ENCODE data around the gene CFAP46.

CFAP46 gene

GRCh38 chr10:132915411-132915810, 27.0 kb downstream of the CFAP46 start:
- TF ChIP-seq NFRKB (IDR thresholded peaks at IDR 0.05): no peak
- TF ChIP-seq L3MBTL2 (conservative IDR thresholded peaks at IDR 0.05): no peak
- TF ChIP-seq PKNOX1 (IDR thresholded peaks at IDR 0.05): no peak
- TF ChIP-seq FOXA1 (IDR thresholded peaks at IDR 0.05): no peak
- TF ChIP-seq LEF1 (IDR thresholded peaks at IDR 0.05; ENCODE audit: borderline replicate concordance): no peak
- no peak for TF ChIP-seq ZNF384 (IDR thresholded peaks at IDR 0.05)
- no peak for TF ChIP-seq FOXK2 (IDR thresholded peaks at IDR 0.05)
- TF ChIP-seq FOXM1 (IDR thresholded peaks at IDR 0.05; ENCODE audit: borderline replicate concordance): no peak
- TF ChIP-seq BHLHE40 (IDR thresholded peaks at IDR 0.05; ENCODE audit: borderline replicate concordance): no peak
- no peak for TF ChIP-seq CTBP1 (IDR thresholded peaks at IDR 0.05; ENCODE audit: borderline replicate concordance)
- no peak for TF ChIP-seq TARDBP (IDR thresholded peaks at IDR 0.05)
- TF ChIP-seq ARNT (IDR thresholded peaks at IDR 0.05): no peak
- TF ChIP-seq ELF4 (IDR thresholded peaks at IDR 0.05): no peak
- TF ChIP-seq SUZ12 (IDR thresholded peaks at IDR 0.05): no peak
- POLR2A ChIA-PET: no interaction called here
- no peak for DNase-seq (ENCODE audit: extremely low spot score)
- CTCF ChIA-PET: no interaction called here

DNA sequence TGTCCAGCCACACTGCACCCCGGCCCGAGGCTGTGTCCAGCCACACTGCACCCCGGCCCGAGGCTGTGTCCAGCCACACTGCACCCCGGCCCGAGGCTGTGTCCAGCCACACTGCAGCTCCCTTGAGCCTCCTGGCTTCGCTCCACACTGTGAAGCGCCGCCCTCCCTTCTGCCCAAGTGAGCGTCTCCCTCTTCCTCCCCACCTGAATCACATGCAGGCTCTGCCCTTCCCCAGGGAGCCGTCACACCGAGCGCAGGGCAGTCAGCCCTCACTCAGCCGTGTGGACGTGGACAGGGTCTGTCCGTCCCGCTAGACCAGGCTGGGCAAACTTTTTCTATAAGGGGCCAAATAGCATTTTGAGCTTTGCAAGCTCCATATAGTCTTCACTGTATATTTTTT, 27.6 kb downstream of the CFAP46 start:
- ChIA-PET CTCF (no interaction called here), POLR2A (no interaction called here)
- TF ChIP-seq BHLHE40 (IDR thresholded peaks at IDR 0.05; ENCODE audit: borderline replicate concordance): no peak
- no peak for TF ChIP-seq FOXK2 (IDR thresholded peaks at IDR 0.05)
- no peak for TF ChIP-seq NFRKB (IDR thresholded peaks at IDR 0.05)
- no peak for TF ChIP-seq PKNOX1 (IDR thresholded peaks at IDR 0.05)
- TF ChIP-seq SUZ12 (IDR thresholded peaks at IDR 0.05): no peak
- TF ChIP-seq HDGF (IDR thresholded peaks at IDR 0.05; ENCODE audit: borderline replicate concordance): no peak
- TF ChIP-seq FOXA1 (IDR thresholded peaks at IDR 0.05): no peak
- no peak for TF ChIP-seq FOXM1 (IDR thresholded peaks at IDR 0.05; ENCODE audit: borderline replicate concordance)
- no peak for TF ChIP-seq TARDBP (IDR thresholded peaks at IDR 0.05)
- no peak for TF ChIP-seq LEF1 (IDR thresholded peaks at IDR 0.05; ENCODE audit: borderline replicate concordance)
- TF ChIP-seq L3MBTL2 (conservative IDR thresholded peaks at IDR 0.05): no peak
- TF ChIP-seq ARNT (IDR thresholded peaks at IDR 0.05): no peak
- no peak for DNase-seq (ENCODE audit: extremely low spot score)

- DNase-seq (ENCODE audit: extremely low spot score): no peak
- POLR2A ChIA-PET: no interaction called here
- CTCF ChIA-PET: no interaction called here
- TF ChIP-seq SUZ12 (IDR thresholded peaks at IDR 0.05) (no peak), L3MBTL2 (conservative IDR thresholded peaks at IDR 0.05) (no peak), FOXK2 (IDR thresholded peaks at IDR 0.05) (no peak)
Observed at GRCh38 chr10:132913559-132914115, 28.7 kb downstream of the CFAP46 start.

- POLR2A ChIA-PET: no interaction called here
Observed at GRCh38 chr10:132912713-132913558, 29.4 kb downstream of the CFAP46 start.

GRCh38 chr10:132912225-132912712, 30.1 kb downstream of the CFAP46 start:
- TF ChIP-seq HDGF (IDR thresholded peaks at IDR 0.05; ENCODE audit: borderline replicate concordance) (no peak), TARDBP (IDR thresholded peaks at IDR 0.05) (no peak), ZNF384 (IDR thresholded peaks at IDR 0.05) (no peak), SUZ12 (IDR thresholded peaks at IDR 0.05) (no peak), PKNOX1 (IDR thresholded peaks at IDR 0.05) (no peak), FOXM1 (IDR thresholded peaks at IDR 0.05; ENCODE audit: borderline replicate concordance) (no peak), NFRKB (IDR thresholded peaks at IDR 0.05) (no peak)
- POLR2A ChIA-PET: no interaction called here
- CTCF ChIA-PET: no interaction called here
- DNase-seq (ENCODE audit: extremely low spot score): no peak

More at GRCh38 chr10:132912713-132913558, 29.4 kb downstream of the CFAP46 start:
- DNase-seq (ENCODE audit: extremely low spot score): no peak
- TF ChIP-seq HDGF (IDR thresholded peaks at IDR 0.05; ENCODE audit: borderline replicate concordance) (no peak), BHLHE40 (IDR thresholded peaks at IDR 0.05; ENCODE audit: borderline replicate concordance) (no peak), ZNF384 (IDR thresholded peaks at IDR 0.05) (no peak), ELF4 (IDR thresholded peaks at IDR 0.05) (no peak), TARDBP (IDR thresholded peaks at IDR 0.05) (no peak), L3MBTL2 (conservative IDR thresholded peaks at IDR 0.05) (no peak), CTBP1 (IDR thresholded peaks at IDR 0.05; ENCODE audit: borderline replicate concordance) (no peak), SUZ12 (IDR thresholded peaks at IDR 0.05) (no peak), LEF1 (IDR thresholded peaks at IDR 0.05; ENCODE audit: borderline replicate concordance) (no peak)
- CTCF ChIA-PET: no interaction called here

- ChIA-PET POLR2A (no interaction called here), CTCF (no interaction called here)
- DNase-seq (ENCODE audit: extremely low spot score): no peak
- TF ChIP-seq ZNF384 (IDR thresholded peaks at IDR 0.05) (no peak), SP1 (IDR thresholded peaks at IDR 0.05) (no peak), LEF1 (IDR thresholded peaks at IDR 0.05; ENCODE audit: borderline replicate concordance) (no peak), HDGF (IDR thresholded peaks at IDR 0.05; ENCODE audit: borderline replicate concordance) (no peak), FOXA1 (IDR thresholded peaks at IDR 0.05) (no peak), CTBP1 (IDR thresholded peaks at IDR 0.05; ENCODE audit: borderline replicate concordance) (no peak), ARNT (IDR thresholded peaks at IDR 0.05) (no peak), NFRKB (IDR thresholded peaks at IDR 0.05) (no peak), FOXK2 (IDR thresholded peaks at IDR 0.05) (no peak)
Observed at GRCh38 chr10:132911786-132912097, 30.6 kb downstream of the CFAP46 start.
